ENCODE results near the gene MANF.

GRCh38 chr3:51408813-51409212 is 23.7 kb downstream of the MANF start:
- no peak for TF ChIP-seq CTCF (IDR thresholded peaks at IDR 0.05)
- no peak for TF ChIP-seq POLR2A (IDR thresholded peaks at IDR 0.05)
